Upper lobe of left lung (tissue), 6 donors: ENCODE data around the gene INCENP. TPM values are rescaled to one million over a fixed set of nuclear protein-coding genes. Genes with fewer than 3 reads are reported as not detected.

Experiments
- ATAC-seq, 2 donors: fragments of 200-7000 bp; cut with Tn5 transposase; one replicate each; pipeline ENCODE4 v1.9.1; 2022; ENCODE audit warnings: mild to moderate bottlenecking in 2 of 2, moderate library complexity in 2 of 2; ENCODE audit not compliant: low FRiP score in 2 of 2
- DNase-seq, 2 donors: peaks; one replicate each; pipeline ENCODE4 v3.0.0-alpha.2; 2019 to 2020
- H3K27ac ChIP-seq, 4 donors: fragments of 200-600 bp; sonication (generic); one replicate each; pipeline ENCODE4 v1.5.1; 2016 to 2019
- H3K27me3 ChIP-seq, 4 donors: fragments of 200-600 bp; sonication (generic); one replicate each; pipeline ENCODE4 v1.5.1; 2017 to 2019
- H3K36me3 ChIP-seq, 4 donors: fragments of 200-600 bp; sonication (generic); one replicate each; pipeline ENCODE4 v1.5.1; 2016 to 2019
- H3K4me1 ChIP-seq, 4 donors: fragments of 200-600 bp; sonication (generic); one replicate each; pipeline ENCODE4 v1.5.1; 2018 to 2019
- H3K4me3 ChIP-seq, 4 donors: fragments of 200-600 bp; sonication (generic); one replicate each; pipeline ENCODE4 v1.5.1; 2017 to 2019; ENCODE audit warnings: mild to moderate bottlenecking in 2 of 4, moderate library complexity in 1 of 4
- H3K9me3 ChIP-seq, 4 donors: fragments of 200-600 bp; sonication (generic); one replicate each; pipeline ENCODE4 v1.5.1; 2018 to 2019
- CTCF ChIP-seq, 6 experiments: fragments of 450-650 bp in 4 of 6; fragments of 200-600 bp in 2 of 6; sonication (generic) in 2 of 6; IDR thresholded peaks; one replicate each; pipeline ENCODE4 v1.5.1; 2016 to 2019; ENCODE audit warnings: antibody characterized with exemption in 6 of 6
- EP300 ChIP-seq, 4 donors: sonication (generic); formaldehyde crosslinking; IDR thresholded peaks; one replicate each; pipeline ENCODE4 v1.5.1; 2017; ENCODE audit warnings: antibody characterized with exemption in 4 of 4, control low read depth in 2 of 4
- POLR2A ChIP-seq, 4 donors: fragments of 450-650 bp; IDR thresholded peaks; one replicate each; pipeline ENCODE4 v1.5.1; 2016 to 2017; ENCODE audit warnings: antibody characterized with exemption in 4 of 4, mild to moderate bottlenecking in 2 of 4
- POLR2AphosphoS5 ChIP-seq, 2 donors: sonication (generic); formaldehyde crosslinking; IDR thresholded peaks; one replicate each; pipeline ENCODE4 v1.5.1; 2017; ENCODE audit warnings: antibody characterized with exemption in 2 of 2
- whole genome bisulfite sequencing, 2 donors: methylation state at CpG; one replicate each; pipeline ENCODE4 v1.1.5; 2017 to 2018; 5-methylcytosine and 5-hydroxymethylcytosine counted together
- total RNA-seq, 6 donors: library from RNA; depleted of rRNA in 4 of 6; stranded (reverse); fragments of >200 nt in 4 of 6; gene quantifications; one replicate each; pipeline versions ENCODE4 v1.1.0 to v1.2.1, GENCODE V29; 2016 to 2021
- donor health status: DM: no; HTN: no; CAD: no; lungs with moderate emphysema.
- donor health status: DM: no; HTN: yes; CAD: no; lungs with severe emphysema.

The INCENP gene
- total RNA-seq, 6 donors from 2014 or later: 11.9 to 44.0 (median 19.7) TPM

- Histone ChIP-seq H3K4me1 (peaks cover 0 to 3% (median 1%) of the 10 kb centered on the region in 4 donors), H3K27ac (no peak overlapping the region), H3K36me3 (no peaks in the 10 kb centered on the region), H3K27me3 (no peaks in the 10 kb centered on the region), H3K4me3 (no peak overlapping the region), H3K9me3 (no peaks in the 10 kb centered on the region)
- WGBS, 2 donors: 62 to 80% methylated on average over 6 to 10 of the region's 10 CpGs
- DNase-seq (peak in 1 of 2 donors; percentile 70), ATAC-seq (no peak)
- TF ChIP-seq POLR2A (IDR thresholded peaks at IDR 0.05): no peak
- TF ChIP-seq POLR2AphosphoS5 (IDR thresholded peaks at IDR 0.05): no peak
- TF ChIP-seq CTCF (IDR thresholded peaks at IDR 0.05): no peak
- TF ChIP-seq EP300 (IDR thresholded peaks at IDR 0.05): no peak
Observed at GRCh38 chr11:62169448-62169847, 45.6 kb downstream of the INCENP start.

- ATAC-seq: no peak
- H3K27me3 ChIP-seq: no peaks in the 10 kb centered on the region
Observed at GRCh38 chr11:62169935-62170334, 46.1 kb downstream of the INCENP start.

GRCh38 chr11:62171261-62171723 is 47.5 kb downstream of the INCENP start:
- peaks cover 0 to 3% (median 1%) of the 10 kb centered on the region in 4 donors for H3K4me1 ChIP-seq
- DNase-seq: peak in 1 of 2 donors; percentile 74
- no peak overlapping the region for H3K4me3 ChIP-seq
- TF ChIP-seq CTCF (IDR thresholded peaks at IDR 0.05) (peak; percentile 33 to 74 (median 57)), EP300 (IDR thresholded peaks at IDR 0.05) (no peak)
- no peaks in the 10 kb centered on the region for H3K9me3 ChIP-seq
- ATAC-seq: peak; percentile 80 to 89
- H3K27me3 ChIP-seq: no peaks in the 10 kb centered on the region
- no peak overlapping the region for H3K27ac ChIP-seq
- WGBS, 2 donors: 6 to 7% methylated on average over 14 of the region's 14 CpGs
- H3K36me3 ChIP-seq: no peaks in the 10 kb centered on the region

More at GRCh38 chr11:62169935-62170334, 46.1 kb downstream of the INCENP start:
- WGBS, 2 donors: 77 to 85% methylated on average over 1 of the region's 1 CpG
- DNase-seq: no peak
- Histone ChIP-seq H3K9me3 (no peaks in the 10 kb centered on the region), H3K4me1 (peaks cover 0 to 3% (median 1%) of the 10 kb centered on the region in 4 donors), H3K36me3 (no peaks in the 10 kb centered on the region), H3K27ac (no peak overlapping the region), H3K4me3 (no peak overlapping the region)
- TF ChIP-seq POLR2A (IDR thresholded peaks at IDR 0.05) (no peak), POLR2AphosphoS5 (IDR thresholded peaks at IDR 0.05) (no peak), EP300 (IDR thresholded peaks at IDR 0.05) (no peak), CTCF (IDR thresholded peaks at IDR 0.05) (no peak)

GRCh38 chr11:62172294-62172693 is 48.5 kb downstream of the INCENP start:
- Histone ChIP-seq H3K27ac (no peak overlapping the region), H3K36me3 (no peaks in the 10 kb centered on the region), H3K4me1 (peaks cover 0 to 3% (median 1%) of the 10 kb centered on the region in 4 donors), H3K9me3 (no peaks in the 10 kb centered on the region), H3K4me3 (no peak overlapping the region), H3K27me3 (no peaks in the 10 kb centered on the region)
- ATAC-seq (no peak), DNase-seq (no peak)
- 56 to 68% methylated on average over 7 of the region's 7 CpGs for WGBS, 2 donors
- TF ChIP-seq CTCF (IDR thresholded peaks at IDR 0.05): no peak
- TF ChIP-seq POLR2AphosphoS5 (IDR thresholded peaks at IDR 0.05): no peak
- no peak for TF ChIP-seq POLR2A (IDR thresholded peaks at IDR 0.05)
- TF ChIP-seq EP300 (IDR thresholded peaks at IDR 0.05): no peak

GRCh38 chr11:62176766-62177165 is 53.0 kb downstream of the INCENP start:
- Histone ChIP-seq H3K4me3 (no peak overlapping the region), H3K27ac (no peak overlapping the region), H3K36me3 (no peaks in the 10 kb centered on the region), H3K4me1 (no peaks in the 10 kb centered on the region), H3K27me3 (no peaks in the 10 kb centered on the region), H3K9me3 (no peaks in the 10 kb centered on the region)
- no peak for DNase-seq
- WGBS, 2 donors: 79 to 87% methylated on average over 3 of the region's 3 CpGs
- no peak for ATAC-seq
- TF ChIP-seq EP300 (IDR thresholded peaks at IDR 0.05) (no peak), POLR2AphosphoS5 (IDR thresholded peaks at IDR 0.05) (no peak), CTCF (IDR thresholded peaks at IDR 0.05) (no peak), POLR2A (IDR thresholded peaks at IDR 0.05) (no peak)
